NCI-H1694 treated with DMSO at 0.1 percent for 48 hours (cell line): ENCODE measurements around the gene PHACTR2.

Experiments
- DNase-seq: peaks from one replicate; lab custom pipeline; 2025; lab: John Stamatoyannopoulos, UW

Gene PHACTR2

GRCh38 chr6:143675382-143675900, 2.3 kb upstream of the PHACTR2 start:
- DNase-seq = no peak

DNA sequence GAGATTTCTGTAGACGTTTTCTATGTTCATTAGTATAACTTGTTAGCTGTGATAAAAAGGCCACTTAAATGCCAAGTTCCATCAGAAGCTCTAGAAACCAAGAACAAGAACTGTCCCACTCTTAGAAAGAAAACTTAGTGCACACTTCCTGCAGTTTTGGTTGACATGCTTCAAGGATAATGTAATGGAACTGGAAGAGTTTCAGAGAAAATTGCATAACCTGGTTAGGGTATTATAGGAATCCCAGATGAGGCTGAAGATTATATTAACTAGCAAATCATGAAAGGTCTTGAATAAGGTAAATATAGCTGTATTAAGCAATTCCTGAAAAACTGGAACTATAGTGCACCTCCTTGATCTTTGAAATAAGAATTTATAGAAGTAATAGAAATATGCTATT, 1.8 kb upstream of the PHACTR2 start:
- no peak for DNase-seq

- no peak for DNase-seq
These were observed 1.2 kb upstream of the PHACTR2 start for GRCh38 chr6:143676437-143677045.

DNA sequence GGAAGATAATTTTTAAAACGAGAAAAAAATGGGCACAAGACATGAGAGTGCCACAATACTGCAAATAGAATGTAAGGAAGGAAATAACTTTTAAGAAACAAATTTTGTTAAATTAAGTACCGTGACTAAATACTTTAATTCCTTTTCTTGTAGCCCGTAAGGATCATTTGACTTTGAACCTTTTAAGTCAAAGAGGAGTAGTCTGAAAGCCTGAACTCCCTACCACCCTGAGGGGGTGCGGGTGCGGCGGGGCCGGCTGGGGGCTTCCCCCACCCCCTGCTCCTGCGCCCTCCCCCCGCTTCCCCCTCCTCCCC, 231 bp upstream of the PHACTR2 start:
- no peak for DNase-seq

DNA sequence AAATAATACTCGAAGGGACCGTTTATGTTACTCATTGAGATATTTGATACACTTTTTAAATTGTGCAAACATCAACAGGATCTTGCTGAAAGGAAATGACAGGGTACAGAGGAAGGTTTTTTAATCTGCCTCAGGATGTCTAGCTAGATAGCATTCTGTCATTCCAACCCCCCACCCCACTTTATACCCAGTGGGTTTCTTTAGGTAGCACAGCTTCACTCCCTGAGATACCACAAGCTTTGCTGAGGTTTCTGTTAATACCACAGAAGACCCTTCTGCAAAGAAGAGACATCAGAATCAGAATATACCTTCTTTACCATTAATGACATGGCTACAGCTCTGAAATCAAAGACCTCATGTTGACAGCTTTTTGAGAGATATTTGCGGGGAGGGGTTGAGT, 1.3 kb downstream of the PHACTR2 start:
- DNase-seq = no peak

DNA sequence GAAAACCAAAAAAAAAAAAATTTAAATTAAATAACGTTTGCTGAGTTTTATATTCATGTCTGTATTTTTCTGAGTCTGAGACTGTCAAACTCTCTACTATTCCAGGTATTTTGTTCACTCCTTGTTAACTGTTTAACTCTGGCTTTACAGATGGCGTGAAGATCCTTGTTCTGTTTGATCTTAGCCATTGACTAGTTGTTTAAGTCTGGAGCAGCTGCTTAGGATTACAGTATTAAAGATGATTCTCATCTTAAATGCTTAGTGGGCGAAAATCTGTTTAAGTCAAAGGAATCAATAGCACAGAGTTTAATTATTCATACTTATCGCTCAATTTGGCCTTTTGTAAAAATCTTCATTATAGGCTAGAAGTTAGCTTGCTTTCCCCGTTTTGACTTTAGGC, 2.4 kb downstream of the PHACTR2 start:
- no peak for DNase-seq

DNA sequence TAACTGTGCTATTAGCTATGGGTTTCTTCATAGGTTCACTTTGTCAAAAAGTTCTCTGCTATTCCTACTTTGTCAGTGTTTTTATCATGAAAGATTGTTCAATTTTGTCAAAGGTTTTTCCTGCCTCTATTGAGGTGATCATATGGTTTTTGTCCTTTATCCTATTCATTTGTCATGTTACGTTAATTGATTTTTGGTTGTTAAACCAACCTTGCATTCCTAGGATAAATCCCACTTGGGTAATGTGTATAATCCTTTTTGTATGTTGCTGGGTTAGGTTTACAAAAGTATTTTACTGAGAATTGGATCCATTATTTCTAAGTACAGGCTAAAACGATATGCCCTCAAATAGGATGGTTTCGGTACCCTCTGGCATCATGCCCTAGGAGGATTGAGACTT, 5.0 kb downstream of the PHACTR2 start:
- DNase-seq = no peak

GRCh38 chr6:143684486-143684885, 6.7 kb downstream of the PHACTR2 start:
- no peak for DNase-seq

DNA sequence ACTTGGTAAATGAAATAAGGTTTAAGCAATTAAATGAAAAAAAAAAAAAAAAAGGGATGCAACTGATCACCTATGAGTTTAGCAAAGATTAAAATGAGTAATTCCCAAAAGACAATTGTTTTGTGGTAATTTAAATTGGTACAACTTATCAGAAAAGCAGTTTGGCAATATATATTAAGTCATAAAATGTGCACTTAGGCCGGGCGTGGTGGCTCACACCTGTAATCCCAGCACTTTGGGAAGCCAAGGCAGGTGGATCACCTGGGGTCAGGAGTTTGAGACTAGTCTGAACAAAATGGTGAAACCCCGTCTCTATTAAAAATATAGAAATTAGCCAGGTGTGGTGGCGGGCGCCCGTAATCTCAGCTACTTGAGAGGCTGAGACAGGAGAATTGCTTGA, 7.9 kb downstream of the PHACTR2 start:
- no peak for DNase-seq

DNA sequence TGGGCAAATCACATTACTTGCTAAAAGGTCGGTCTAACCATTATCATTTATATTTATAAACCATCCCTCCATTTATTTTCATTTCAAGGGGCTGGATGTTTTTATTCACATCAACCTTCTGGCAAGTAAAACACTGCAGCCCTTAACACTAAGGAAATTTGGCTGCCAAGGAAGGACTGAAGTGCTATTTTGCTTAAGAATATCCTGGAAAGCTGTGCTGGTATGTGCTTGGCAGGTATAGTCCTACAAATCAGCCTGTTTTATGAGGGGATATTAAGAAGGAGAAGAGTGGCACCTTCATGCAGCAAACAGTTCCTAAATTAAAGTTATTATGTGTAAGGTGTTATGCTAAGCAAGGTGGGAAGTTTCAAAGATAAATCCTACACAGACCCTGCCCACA, 9.8 kb downstream of the PHACTR2 start:
- no peak for DNase-seq

GRCh38 chr6:143688681-143689080, 10.9 kb downstream of the PHACTR2 start:
- DNase-seq = no peak

DNA sequence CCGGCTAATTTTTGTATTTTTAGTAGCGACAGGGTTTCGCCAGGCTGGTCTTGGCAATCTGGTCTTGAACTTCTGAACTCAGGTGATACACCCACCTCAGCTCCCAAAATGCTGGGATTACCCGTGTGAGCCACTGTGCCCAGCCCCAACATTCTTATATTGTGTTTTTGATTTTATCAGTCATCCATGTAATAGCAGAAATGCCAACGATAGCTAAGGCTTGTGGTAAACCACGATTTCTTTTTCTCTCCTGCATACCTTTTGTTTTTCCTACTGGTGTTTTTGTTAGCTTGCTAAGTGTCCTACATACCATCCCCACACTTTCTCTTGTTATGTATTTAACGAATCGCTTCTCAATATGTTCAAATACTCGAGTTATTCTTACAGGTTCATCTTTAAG, 12.1 kb downstream of the PHACTR2 start:
- DNase-seq = no peak

DNA sequence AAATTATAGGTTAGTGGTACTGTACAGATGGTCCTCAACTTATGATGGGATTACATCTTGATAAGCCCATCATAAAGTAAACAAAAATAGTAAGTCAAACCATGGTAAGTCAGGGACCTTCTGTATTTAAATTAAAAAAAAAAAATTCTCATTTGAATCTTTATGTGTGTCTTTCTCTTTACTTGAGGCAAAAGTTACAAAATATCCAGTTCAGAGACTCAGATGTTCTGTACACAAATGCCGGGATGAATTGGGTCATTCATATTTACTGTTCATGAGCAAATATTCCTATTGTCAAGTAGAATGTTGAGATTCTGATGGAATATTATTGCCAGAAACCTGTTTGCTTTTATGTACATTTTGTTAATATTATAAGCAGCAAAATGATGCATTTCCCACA, 13.4 kb downstream of the PHACTR2 start:
- DNase-seq = no peak

- DNase-seq = no peak
These were observed 14.3 kb downstream of the PHACTR2 start for GRCh38 chr6:143691900-143692636.

- no peak for DNase-seq
These were observed 14.9 kb downstream of the PHACTR2 start for GRCh38 chr6:143692696-143693095.

- no peak for DNase-seq
These were observed 16.2 kb downstream of the PHACTR2 start for GRCh38 chr6:143694013-143694412.

GRCh38 chr6:143694560-143694959, 16.8 kb downstream of the PHACTR2 start:
- DNase-seq = no peak

- DNase-seq = no peak
These were observed 17.6 kb downstream of the PHACTR2 start for GRCh38 chr6:143695130-143695968.

DNA sequence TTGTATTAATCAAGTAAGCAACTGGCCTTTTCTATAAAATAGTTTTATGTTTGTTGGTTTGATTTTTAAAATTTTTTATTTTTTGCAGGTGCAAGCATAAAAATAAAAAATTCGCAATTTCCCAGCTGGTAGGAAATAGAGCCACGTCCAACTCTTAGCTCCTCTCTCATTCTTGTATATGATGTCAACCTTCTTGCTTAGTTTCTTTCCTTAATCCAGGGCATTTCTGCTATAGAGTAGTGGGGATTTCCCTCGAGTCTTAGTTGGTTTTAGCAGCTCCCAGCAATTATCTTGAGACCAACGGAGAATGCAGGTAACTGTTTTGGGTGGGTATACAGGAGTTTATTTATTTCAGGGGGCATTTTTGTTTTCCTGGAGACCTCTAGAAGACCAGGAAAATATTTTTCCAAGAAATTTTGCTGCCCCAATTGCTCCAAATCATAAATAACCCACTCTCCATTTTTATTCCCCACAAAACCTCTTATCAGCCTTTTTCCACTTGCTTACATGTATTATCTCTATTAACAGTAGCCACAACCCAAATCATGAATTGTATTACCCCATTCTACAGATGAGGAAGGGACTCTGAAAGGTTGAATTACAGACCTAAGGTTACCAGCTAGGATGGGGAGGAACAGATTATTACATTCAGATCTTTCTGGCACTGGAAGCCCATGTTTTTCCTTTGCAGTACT, 18.4 kb downstream of the PHACTR2 start:
- no peak for DNase-seq

GRCh38 chr6:143696664-143697000, 18.9 kb downstream of the PHACTR2 start:
- no peak for DNase-seq

GRCh38 chr6:143697076-143697800, 19.5 kb downstream of the PHACTR2 start:
- DNase-seq = no peak

GRCh38 chr6:143698329-143698728, 20.6 kb downstream of the PHACTR2 start:
- DNase-seq = no peak
